T-helper 17 cell (primary cell): ENCODE measurements around the gene DMRTC2. TPM values are rescaled to one million over a fixed set of nuclear protein-coding genes. Genes with fewer than 3 reads are reported as not detected.

Experiments
- ATAC-seq: fragments of 150-1000 bp; cut with Tn5 transposase; 2 replicates; pipeline ENCODE4 v1.10.0; 2021; ENCODE audit warnings: mild to moderate bottlenecking, moderate library complexity
- DNase-seq, 3 donors: peaks; one replicate each; pipeline versions ENCODE4 v3.0.0 to v3.0.0-alpha.2; 2020 to 2021
- H3K9me3 ChIP-seq: one replicate; pipeline ENCODE4 v1.7.0; 2013; ENCODE audit warnings: low read length, mild to moderate bottlenecking; ENCODE audit not compliant: control insufficient read depth, poor library complexity, severe bottlenecking
- H3K27ac Mint-ChIP-seq: one replicate; pipeline ENCODE4 v1.8.0; 2022; ENCODE audit warnings: mild to moderate bottlenecking, moderate library complexity, mixed read lengths
- H3K27me3 Mint-ChIP-seq: one replicate; pipeline ENCODE4 v1.8.0; 2022; ENCODE audit warnings: mixed read lengths
- H3K36me3 Mint-ChIP-seq: one replicate; pipeline ENCODE4 v1.8.0; 2022; ENCODE audit warnings: low read depth, mixed read lengths
- H3K4me1 Mint-ChIP-seq: one replicate; pipeline ENCODE4 v1.8.0; 2022; ENCODE audit warnings: mild to moderate bottlenecking, mixed read lengths
- H3K4me3 Mint-ChIP-seq: one replicate; pipeline ENCODE4 v1.8.0; 2022; ENCODE audit warnings: mild to moderate bottlenecking, moderate library complexity, mixed read lengths
- total RNA-seq, 4 donors: library from RNA in 2 of 4; stranded (reverse) in 2 of 4; gene quantifications; one replicate each; pipeline ENCODE4 v1.2.3 and lab custom pipeline; 2022 to 2026

Gene DMRTC2
- total RNA-seq, 2 donors from 2014 or later = not detected

DNA sequence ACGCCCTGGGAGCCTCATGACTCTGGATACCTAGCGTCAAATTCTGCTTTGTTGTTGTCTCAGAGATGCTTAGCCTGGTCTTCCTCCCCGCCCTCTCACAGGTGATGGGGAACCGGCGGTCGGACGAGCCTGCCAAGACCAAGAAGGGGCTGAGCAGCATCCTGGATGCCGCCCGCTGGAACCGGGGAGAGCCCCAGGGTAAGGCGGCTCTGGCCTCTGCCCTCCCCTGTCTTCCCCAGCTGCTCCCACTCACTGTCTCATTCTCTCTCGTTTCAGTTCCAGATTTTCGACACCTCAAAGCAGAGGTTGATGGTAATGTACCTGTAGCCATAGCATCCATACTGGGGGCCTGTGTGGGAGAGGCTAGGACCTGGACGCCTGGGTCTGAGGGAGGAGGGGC is 49.5 kb downstream of the DMRTC2 start:
- H3K36me3 Mint-ChIP-seq = peaks cover 17% of the 10 kb centered on the region
- H3K4me3 Mint-ChIP-seq = peak overlapping the region; percentile 33

DNA sequence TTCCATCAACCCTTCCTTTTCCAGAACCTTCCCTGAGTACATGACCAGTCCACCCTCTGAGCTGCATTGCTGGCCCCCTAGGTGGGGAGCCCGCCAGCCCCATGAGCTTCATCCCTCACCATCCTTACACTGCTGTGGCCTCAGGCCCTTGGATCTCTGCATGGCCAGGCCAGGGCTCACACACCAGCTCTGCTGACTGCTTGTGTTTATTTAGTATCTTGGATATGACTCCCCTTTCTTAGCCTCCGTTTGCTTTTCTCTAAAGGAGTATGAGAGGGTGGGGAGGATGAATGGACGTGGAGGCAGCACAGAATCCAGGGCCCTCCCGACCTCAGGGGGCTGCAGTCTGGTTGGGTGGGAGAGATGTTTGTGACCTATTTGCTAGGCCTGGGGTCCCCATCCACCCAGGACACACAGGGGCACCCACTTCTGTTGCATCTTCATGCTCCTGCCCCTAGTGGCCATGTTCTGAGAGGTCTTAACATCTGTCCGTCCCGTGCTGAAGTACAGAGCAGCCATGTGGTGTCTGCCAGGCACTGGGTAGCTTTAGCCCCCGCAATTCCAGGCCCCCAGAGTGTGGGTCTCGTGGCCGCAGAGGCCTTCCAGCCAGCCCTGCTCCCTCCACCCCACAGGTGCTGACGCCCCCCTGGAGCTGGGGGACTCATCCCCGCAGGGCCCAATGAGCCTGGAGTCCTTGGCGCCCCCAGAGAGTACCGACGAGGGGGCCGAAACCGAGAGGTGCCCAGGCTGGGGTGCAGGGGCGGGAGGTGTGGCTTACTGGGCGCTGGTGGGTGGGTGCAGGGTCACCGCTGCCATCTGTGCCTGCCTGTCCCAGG is 51.1 kb downstream of the DMRTC2 start:
- Mint-ChIP-seq H3K36me3 (peaks cover 17% of the 10 kb centered on the region), H3K27ac (peak overlapping the region; percentile 86), H3K4me1 (peaks cover 28% of the 10 kb centered on the region), H3K4me3 (no peak overlapping the region), H3K27me3 (no peaks in the 10 kb centered on the region)
- no peak for DNase-seq
- no peaks in the 10 kb centered on the region for H3K9me3 ChIP-seq
- peak; percentile 33 for ATAC-seq

More for the DNA sequence above, 49.5 kb downstream of the DMRTC2 start:
- Mint-ChIP-seq H3K27me3 (no peaks in the 10 kb centered on the region), H3K4me1 (peaks cover 31% of the 10 kb centered on the region), H3K27ac (peak overlapping the region; percentile 62)
- no peaks in the 10 kb centered on the region for H3K9me3 ChIP-seq
- no peak for DNase-seq
- ATAC-seq = no peak

GRCh38 chr19:41896581-41896942 is 51.7 kb downstream of the DMRTC2 start:
- Mint-ChIP-seq H3K36me3 (peaks cover 17% of the 10 kb centered on the region), H3K4me3 (no peak overlapping the region), H3K4me1 (peaks cover 25% of the 10 kb centered on the region), H3K27ac (peak overlapping the region; percentile 86), H3K27me3 (no peaks in the 10 kb centered on the region)
- DNase-seq (no peak), ATAC-seq (no peak)
- no peaks in the 10 kb centered on the region for H3K9me3 ChIP-seq

- Mint-ChIP-seq H3K4me1 (peaks cover 26% of the 10 kb centered on the region), H3K36me3 (peaks cover 15% of the 10 kb centered on the region), H3K4me3 (no peak overlapping the region), H3K27ac (no peak overlapping the region), H3K27me3 (no peaks in the 10 kb centered on the region)
- H3K9me3 ChIP-seq = no peaks in the 10 kb centered on the region
- DNase-seq = no peak
- ATAC-seq = no peak
Measured at GRCh38 chr19:41897181-41897580, 52.3 kb downstream of the DMRTC2 start.

DNA sequence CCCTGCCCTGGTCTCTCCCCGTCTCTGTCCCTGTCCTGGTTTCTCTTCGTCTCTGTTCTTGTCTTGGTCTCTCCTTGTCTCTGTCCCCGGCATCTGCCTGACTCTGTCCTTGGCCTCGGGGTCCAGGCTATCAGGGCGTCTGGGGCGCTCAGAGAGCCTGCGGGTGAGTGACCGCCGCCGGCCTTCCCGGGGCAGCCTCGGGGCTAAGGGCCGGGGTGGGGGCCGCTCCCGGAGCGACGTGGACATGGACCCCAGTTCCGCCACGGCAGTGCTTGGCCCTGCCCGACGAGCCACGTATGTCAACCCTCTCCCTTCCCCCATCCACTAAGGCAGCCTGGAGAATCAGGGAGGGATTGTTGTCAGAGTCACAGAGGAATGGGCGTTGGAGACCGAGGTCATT is 53.0 kb downstream of the DMRTC2 start:
- H3K4me1 Mint-ChIP-seq = peaks cover 25% of the 10 kb centered on the region
- ATAC-seq = no peak
- H3K36me3 Mint-ChIP-seq = peaks cover 15% of the 10 kb centered on the region
- no peak overlapping the region for H3K4me3 Mint-ChIP-seq
- H3K27me3 Mint-ChIP-seq = no peaks in the 10 kb centered on the region
- H3K9me3 ChIP-seq = no peaks in the 10 kb centered on the region
- no peak for DNase-seq
- H3K27ac Mint-ChIP-seq = no peak overlapping the region

DNA sequence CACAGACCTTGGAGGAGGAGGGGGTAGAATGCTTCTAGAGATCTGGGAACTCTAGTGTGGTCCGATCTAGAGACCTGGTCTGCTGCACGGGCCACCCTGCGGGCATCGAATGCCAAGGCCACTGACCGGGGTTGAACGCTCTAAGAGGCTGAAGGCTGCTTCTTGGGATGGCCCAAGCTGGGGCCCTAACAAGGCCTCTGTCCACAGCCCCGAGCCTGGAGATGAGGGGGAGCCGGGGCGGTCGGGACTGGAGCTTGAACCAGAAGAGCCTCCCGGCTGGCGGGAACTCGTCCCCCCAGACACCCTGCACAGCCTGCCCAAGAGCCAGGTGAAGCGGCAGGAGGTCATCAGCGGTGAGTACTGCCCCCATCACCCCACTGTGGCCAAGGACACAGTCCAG is 53.4 kb downstream of the DMRTC2 start:
- DNase-seq (no peak), ATAC-seq (no peak)
- Mint-ChIP-seq H3K4me3 (no peak overlapping the region), H3K27me3 (no peaks in the 10 kb centered on the region), H3K4me1 (peaks cover 22% of the 10 kb centered on the region), H3K36me3 (peaks cover 15% of the 10 kb centered on the region), H3K27ac (no peak overlapping the region)
- H3K9me3 ChIP-seq = no peaks in the 10 kb centered on the region

Other genes with a start within 250 kb of the DMRTC2 start
- under 1 TPM; 0.31 to 0.92 TPM for gene CEACAM4, start 218.0 kb upstream of the DMRTC2 start, total RNA-seq
- not detected for gene CEACAM7, start 156.8 kb upstream of the DMRTC2 start, total RNA-seq
- not detected for gene CEACAM5, start 136.4 kb upstream of the DMRTC2 start, total RNA-seq
- gene CEACAM6, start 89.5 kb upstream of the DMRTC2 start, total RNA-seq = not detected
- gene CEACAM3, start 48.5 kb upstream of the DMRTC2 start, total RNA-seq = under 1 TPM in 1 of 2 donors, not detected in 1; 0.25 TPM
- gene LYPD4, start 359 bp upstream of the DMRTC2 start, total RNA-seq = not detected
- 1,000 to 10,000 TPM; 3,299 to 3,349 TPM for gene RPS19, start 15.2 kb downstream of the DMRTC2 start, total RNA-seq
- 10 to 100 TPM in 1 of 2 donors, 1 to 10 TPM in 1; 1.6 to 27.3 TPM for gene CD79A, start 32.2 kb downstream of the DMRTC2 start, total RNA-seq
- gene ARHGEF1, start 38.1 kb downstream of the DMRTC2 start, total RNA-seq = 100 to 1,000 TPM; 929 to 961 TPM
- gene ERFL, start 83.4 kb downstream of the DMRTC2 start, total RNA-seq = 1 to 10 TPM; 2.4 to 3.1 TPM
- gene RABAC1, start 114.3 kb downstream of the DMRTC2 start, total RNA-seq = 10 to 100 TPM; 90.1 to 98.3 TPM
- gene ATP1A3, start 149.2 kb downstream of the DMRTC2 start, total RNA-seq = 1 to 10 TPM; 2.2 to 4.9 TPM
- gene GRIK5, start 225.2 kb downstream of the DMRTC2 start, total RNA-seq = under 1 TPM; 0.42 to 0.55 TPM
- 10 to 100 TPM; 23.1 to 23.6 TPM for gene ZNF574, start 231.1 kb downstream of the DMRTC2 start, total RNA-seq